ENCODE results near the gene ZNF214. TPM values are rescaled to one million over a fixed set of nuclear protein-coding genes. Genes with fewer than 3 reads are reported as not detected.

Gene ZNF214
- not detected in 2 replicates for total RNA-seq

DNA sequence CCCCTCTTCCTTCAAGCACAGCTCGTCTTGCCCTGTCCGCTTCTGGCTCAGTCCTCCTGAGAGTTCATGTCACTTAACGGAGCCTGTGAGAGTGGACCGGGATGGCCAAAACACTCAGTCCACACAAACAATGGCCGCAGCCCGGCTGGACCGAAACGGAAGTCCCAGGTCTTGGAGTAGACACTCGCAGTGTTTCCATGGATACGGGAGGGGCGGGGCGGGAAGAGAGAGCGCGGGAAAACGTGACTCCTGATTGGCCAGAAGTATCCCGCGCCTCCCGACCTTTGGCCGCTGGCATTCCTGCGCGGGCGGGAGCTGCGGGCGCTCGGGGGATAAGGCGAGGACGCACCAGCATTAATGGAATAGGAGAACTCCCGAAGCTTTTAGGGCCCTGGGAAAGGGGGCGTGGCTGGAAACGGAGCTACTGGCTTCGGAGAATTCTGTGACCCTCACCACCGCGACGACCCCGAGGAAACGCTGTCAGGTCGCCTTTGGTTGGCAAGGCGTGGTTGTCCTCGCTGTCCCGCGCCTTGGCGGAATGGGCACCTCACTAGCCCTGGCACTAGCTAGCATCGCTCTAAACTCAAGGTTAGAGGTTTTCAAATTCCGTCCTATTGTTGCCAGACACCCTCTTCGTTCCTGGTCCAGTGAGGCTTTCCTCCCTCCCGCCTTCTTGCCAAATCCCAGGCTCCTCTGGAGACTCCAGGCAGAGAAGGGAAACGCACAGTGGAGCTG is at the start of gene ZNF214, which contains the start of gene NLRP14:
ZNF214 (minus strand) TSS at position 164 of the 735 bp plus-strand sequence. CDS start 17,511 bp downstream, outside the sequence.
NLRP14 (plus strand) TSS at position 297 of the 735 bp plus-strand sequence. CDS start 18,108 bp downstream, outside the sequence.
- Mint-ChIP-seq H3K9me3 (no peaks in the 10 kb centered on the region), H3K27me3 (ENCODE audit: insufficient read depth) (peaks cover 25% of the 10 kb centered on the region), H3K4me1 (ENCODE audit: low read depth) (no peaks in the 10 kb centered on the region), H3K4me3 (peak within 1 kb of the TSS; percentile 31), H3K27ac (no peak within 1 kb of the TSS), H3K36me3 (ENCODE audit: low read depth) (no peaks in the 10 kb centered on the region)
- no peak for DNase-seq (ENCODE audit: low spot score)
- intact Hi-C loops (cut with micrococcal nuclease) = no loop called here

DNA sequence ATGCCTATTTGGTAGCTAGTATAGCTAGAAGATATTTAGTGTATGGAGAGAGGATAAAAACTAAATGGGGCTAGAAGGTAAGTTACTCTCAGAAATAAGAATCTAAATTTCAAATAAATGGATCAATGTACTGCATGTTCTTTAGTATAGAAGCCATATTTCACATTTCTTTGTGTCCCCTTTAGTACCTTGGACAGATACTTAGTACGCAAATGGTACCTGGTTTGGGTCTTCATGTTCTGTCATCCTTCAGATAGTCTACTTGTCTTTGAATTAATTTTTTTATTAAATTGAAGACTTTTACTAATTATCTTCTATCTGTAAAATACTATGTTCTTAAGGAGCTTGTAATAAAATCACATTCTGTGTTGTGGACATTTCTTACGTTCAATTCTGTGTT is 42.4 kb upstream of the ZNF214 start:
- Mint-ChIP-seq H3K4me3 (no peak overlapping the region), H3K27me3 (ENCODE audit: insufficient read depth) (peaks cover 2% of the 10 kb centered on the region), H3K9me3 (no peaks in the 10 kb centered on the region), H3K36me3 (ENCODE audit: low read depth) (no peaks in the 10 kb centered on the region), H3K4me1 (ENCODE audit: low read depth) (no peaks in the 10 kb centered on the region), H3K27ac (no peak overlapping the region)
- intact Hi-C loops (cut with micrococcal nuclease) = no loop called here
- no peak for DNase-seq (ENCODE audit: low spot score)

DNA sequence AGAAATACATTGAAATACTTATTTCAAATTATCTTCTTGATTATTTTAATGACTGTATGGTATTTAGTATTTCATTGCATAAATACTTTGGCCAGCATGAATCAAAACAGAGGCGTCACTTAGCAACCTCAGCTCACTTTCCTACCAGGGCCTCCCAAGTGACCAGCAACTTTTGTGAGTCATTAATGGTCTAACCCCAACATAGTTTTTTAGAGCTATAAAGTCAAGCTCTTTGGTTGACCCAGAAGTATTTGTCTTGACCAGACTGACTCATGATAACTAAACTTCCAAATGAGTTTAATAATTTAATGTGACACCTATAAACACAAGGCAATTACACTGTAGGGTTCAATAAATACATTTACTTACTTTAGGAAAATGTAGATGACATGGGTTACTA is 40.7 kb upstream of the ZNF214 start:
- no peaks in the 10 kb centered on the region for H3K9me3 Mint-ChIP-seq
- intact Hi-C loops (cut with micrococcal nuclease) = no loop called here

DNA sequence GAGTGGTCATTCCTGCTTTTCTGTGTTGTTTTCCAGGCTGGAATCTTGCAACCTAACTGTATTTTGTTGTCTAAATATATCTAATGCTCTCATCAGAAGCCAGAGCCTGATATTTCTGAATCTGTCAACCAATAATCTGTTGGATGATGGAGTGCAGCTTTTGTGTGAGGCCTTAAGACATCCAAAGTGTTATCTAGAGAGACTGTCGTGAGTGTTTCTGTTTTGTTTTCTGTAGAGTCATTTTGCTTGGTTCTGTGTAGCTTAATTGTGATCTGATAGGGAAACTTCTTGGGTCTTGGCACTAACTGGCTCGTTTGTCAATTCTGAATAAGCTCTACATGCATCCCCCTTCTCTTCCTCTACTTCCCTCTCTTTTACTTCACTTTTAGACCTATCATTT is 37.5 kb upstream of the ZNF214 start:
- Mint-ChIP-seq H3K36me3 (ENCODE audit: low read depth) (no peaks in the 10 kb centered on the region), H3K9me3 (no peaks in the 10 kb centered on the region), H3K27ac (no peak overlapping the region), H3K4me3 (no peak overlapping the region), H3K27me3 (ENCODE audit: insufficient read depth) (no peaks in the 10 kb centered on the region), H3K4me1 (ENCODE audit: low read depth) (no peaks in the 10 kb centered on the region)
- intact Hi-C loops (cut with micrococcal nuclease) = no loop called here
- DNase-seq (ENCODE audit: low spot score) = no peak

More for the DNA sequence above, 40.7 kb upstream of the ZNF214 start:
- Mint-ChIP-seq H3K27me3 (ENCODE audit: insufficient read depth) (no peaks in the 10 kb centered on the region), H3K27ac (no peak overlapping the region), H3K4me3 (no peak overlapping the region), H3K36me3 (ENCODE audit: low read depth) (no peaks in the 10 kb centered on the region), H3K4me1 (ENCODE audit: low read depth) (no peaks in the 10 kb centered on the region)
- no peak for DNase-seq (ENCODE audit: low spot score)

DNA sequence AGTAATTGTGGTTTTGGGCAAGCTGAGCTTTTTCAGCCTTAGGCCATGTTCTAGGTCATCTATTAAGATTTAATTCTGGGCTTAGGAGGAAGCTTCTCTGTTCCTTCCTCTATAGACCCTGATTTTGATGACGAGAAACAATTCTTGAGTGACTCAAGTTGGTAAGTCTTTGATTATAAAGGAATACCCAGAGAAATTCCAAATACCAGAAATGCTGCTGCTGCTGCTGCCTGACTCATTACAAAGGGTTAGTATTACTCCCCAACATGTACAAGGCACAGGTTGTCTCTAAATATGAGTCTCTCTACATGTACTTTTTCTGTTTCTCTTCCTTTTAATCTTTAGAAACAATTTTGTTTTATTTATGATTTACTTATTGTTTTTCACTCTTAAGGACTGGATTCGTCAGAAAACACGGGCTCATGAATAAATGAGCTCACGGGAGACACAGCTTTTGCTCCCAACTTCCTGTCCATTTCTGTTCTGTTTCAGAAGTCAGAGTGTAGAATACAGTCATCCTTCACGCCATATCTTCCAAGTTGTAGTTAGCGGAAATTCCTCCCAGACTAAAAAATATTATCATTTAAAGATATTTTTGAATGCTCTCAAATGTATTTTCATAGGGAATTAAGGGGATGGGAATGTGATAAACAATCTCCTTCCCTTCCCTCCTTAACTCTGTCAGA is 36.8 kb upstream of the ZNF214 start:
- H3K27ac Mint-ChIP-seq = no peak overlapping the region
- no peaks in the 10 kb centered on the region for H3K9me3 Mint-ChIP-seq
- no peak for DNase-seq (ENCODE audit: low spot score)
- no peaks in the 10 kb centered on the region for H3K36me3 Mint-ChIP-seq (ENCODE audit: low read depth)
- intact Hi-C loops (cut with micrococcal nuclease) = no loop called here
- H3K4me3 Mint-ChIP-seq = no peak overlapping the region
- H3K27me3 Mint-ChIP-seq (ENCODE audit: insufficient read depth) = no peaks in the 10 kb centered on the region
- H3K4me1 Mint-ChIP-seq (ENCODE audit: low read depth) = no peaks in the 10 kb centered on the region

DNA sequence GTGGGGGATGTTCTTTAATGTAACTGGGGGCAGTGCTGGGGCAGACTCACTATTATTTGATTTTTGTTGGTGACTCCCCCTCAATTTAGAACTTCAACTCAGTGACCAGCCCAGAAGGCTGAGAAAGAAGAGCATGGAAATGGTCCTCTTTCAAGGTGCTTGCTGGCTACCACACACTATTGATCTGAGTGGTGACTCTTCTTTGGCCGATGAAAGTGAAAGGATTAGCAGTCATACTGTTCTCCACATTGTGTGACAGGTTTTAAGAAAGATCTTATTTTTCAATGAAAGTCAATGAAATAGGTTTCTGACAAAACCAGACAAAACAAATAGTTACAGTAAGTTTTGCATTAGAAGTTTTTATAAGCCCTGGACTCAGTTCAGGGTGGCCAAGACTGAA is 30.0 kb upstream of the ZNF214 start:
- no peaks in the 10 kb centered on the region for H3K36me3 Mint-ChIP-seq (ENCODE audit: low read depth)
- no peaks in the 10 kb centered on the region for H3K27me3 Mint-ChIP-seq (ENCODE audit: insufficient read depth)
- intact Hi-C loops (cut with micrococcal nuclease) = no loop called here
- no peak overlapping the region for H3K27ac Mint-ChIP-seq
- no peaks in the 10 kb centered on the region for H3K9me3 Mint-ChIP-seq
- no peaks in the 10 kb centered on the region for H3K4me1 Mint-ChIP-seq (ENCODE audit: low read depth)
- no peak for DNase-seq (ENCODE audit: low spot score)
- no peak overlapping the region for H3K4me3 Mint-ChIP-seq

DNA sequence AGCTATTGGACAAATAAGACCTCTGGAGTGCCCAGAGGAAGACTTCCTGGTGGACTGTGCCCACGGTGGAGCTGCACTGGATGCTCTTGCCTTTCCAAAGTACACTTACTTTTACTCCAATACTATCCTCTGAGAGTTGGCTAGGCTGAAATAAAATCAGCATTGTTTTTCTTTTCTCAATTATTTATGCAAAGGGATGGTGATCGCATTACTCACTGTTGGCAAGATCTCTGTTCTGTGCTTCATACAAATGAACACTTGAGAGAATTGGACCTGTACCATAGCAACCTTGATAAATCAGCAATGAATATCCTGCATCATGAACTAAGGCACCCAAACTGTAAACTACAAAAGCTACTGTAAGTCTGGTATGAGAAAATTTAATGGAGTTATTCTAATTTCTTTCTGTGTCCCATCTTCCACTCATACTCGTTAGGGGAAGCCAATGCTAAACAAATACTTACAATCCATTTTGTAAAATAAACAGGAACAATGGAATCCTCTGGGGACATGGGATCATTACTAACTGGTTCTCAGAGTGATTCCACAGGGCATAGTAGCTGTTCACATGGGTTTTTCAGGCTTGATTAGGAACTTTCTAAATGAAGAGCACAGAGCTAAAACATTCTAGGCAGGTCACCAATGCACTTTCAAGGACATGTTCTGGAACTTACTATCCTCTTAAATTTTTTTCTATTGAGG is 26.5 kb upstream of the ZNF214 start:
- intact Hi-C loops (cut with micrococcal nuclease) = no loop called here
- H3K4me1 Mint-ChIP-seq (ENCODE audit: low read depth) = no peaks in the 10 kb centered on the region
- no peaks in the 10 kb centered on the region for H3K9me3 Mint-ChIP-seq
- no peak for DNase-seq (ENCODE audit: low spot score)
- no peaks in the 10 kb centered on the region for H3K27me3 Mint-ChIP-seq (ENCODE audit: insufficient read depth)
- H3K36me3 Mint-ChIP-seq (ENCODE audit: low read depth) = no peaks in the 10 kb centered on the region
- no peak overlapping the region for H3K4me3 Mint-ChIP-seq
- H3K27ac Mint-ChIP-seq = no peak overlapping the region

DNA sequence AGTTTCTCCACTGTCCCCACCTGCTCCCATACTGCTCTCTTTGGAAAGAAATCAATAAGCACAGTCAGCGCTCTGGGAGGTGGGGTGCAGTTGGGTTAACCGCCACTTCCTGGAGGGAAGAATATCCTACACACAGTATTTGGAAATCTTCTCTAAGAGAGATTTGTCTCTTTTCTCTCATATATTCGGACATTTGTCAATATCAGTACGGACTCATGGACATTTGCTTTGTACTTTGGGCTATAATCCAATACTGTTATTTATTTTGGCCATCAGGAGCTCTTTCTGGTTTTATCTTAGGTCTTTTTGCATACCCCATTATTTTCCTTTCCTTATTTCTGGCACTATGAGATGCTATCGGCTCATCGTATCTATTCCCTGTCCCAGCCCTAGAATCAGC is 13.9 kb upstream of the ZNF214 start:
- Mint-ChIP-seq H3K27ac (no peak overlapping the region), H3K27me3 (ENCODE audit: insufficient read depth) (no peaks in the 10 kb centered on the region), H3K36me3 (ENCODE audit: low read depth) (no peaks in the 10 kb centered on the region), H3K4me3 (no peak overlapping the region), H3K9me3 (no peaks in the 10 kb centered on the region), H3K4me1 (ENCODE audit: low read depth) (no peaks in the 10 kb centered on the region)
- intact Hi-C loops (cut with micrococcal nuclease) = no loop called here
- DNase-seq (ENCODE audit: low spot score) = no peak

DNA sequence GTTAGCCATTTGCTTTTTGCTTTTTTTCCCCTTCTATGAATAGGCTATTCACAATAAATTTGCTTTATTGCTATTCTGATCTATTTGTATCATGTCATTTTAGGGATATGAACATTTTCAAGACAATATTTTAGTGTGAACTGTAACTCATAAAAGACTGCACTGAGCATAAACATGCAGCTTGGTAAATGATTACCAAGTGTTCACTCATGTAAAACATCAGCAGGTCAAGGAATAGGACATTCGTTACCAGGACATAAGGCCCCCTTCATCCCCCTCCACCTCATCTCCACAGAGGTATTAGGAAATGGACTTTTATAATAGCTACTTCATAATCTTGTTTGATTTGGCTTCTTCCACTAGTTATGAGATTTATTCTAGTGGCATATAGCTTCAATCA is 12.5 kb upstream of the ZNF214 start:
- Mint-ChIP-seq H3K4me1 (ENCODE audit: low read depth) (no peaks in the 10 kb centered on the region), H3K27me3 (ENCODE audit: insufficient read depth) (peaks cover 1% of the 10 kb centered on the region), H3K27ac (no peak overlapping the region), H3K9me3 (no peaks in the 10 kb centered on the region), H3K4me3 (no peak overlapping the region), H3K36me3 (ENCODE audit: low read depth) (no peaks in the 10 kb centered on the region)
- intact Hi-C loops (cut with micrococcal nuclease) = no loop called here
- no peak for DNase-seq (ENCODE audit: low spot score)

DNA sequence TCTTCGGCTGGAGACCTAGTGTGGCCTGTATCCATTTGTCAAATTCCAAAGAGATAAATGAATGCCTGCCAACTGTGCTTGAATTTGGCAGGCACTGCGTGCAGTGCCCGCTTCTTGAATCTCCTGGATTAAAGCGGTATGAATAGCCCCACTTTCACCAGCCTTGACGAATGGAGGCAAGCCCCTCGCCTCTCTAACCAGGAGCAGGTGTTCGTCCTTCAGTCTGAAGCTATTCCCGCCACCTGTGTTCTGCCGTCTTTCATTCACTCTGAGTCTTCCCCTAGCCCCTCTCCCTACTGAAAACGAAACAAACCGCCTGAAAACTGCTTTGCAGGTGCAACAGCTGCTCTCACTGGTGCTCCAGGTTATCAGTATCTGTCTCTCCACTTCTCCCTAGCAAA is 11.3 kb upstream of the ZNF214 start:
- no peak for DNase-seq (ENCODE audit: low spot score)
- Mint-ChIP-seq H3K4me1 (ENCODE audit: low read depth) (no peaks in the 10 kb centered on the region), H3K27ac (no peak overlapping the region), H3K9me3 (no peaks in the 10 kb centered on the region), H3K27me3 (ENCODE audit: insufficient read depth) (peaks cover 1% of the 10 kb centered on the region), H3K4me3 (no peak overlapping the region), H3K36me3 (ENCODE audit: low read depth) (no peaks in the 10 kb centered on the region)
- intact Hi-C loops (cut with micrococcal nuclease) = no loop called here

DNA sequence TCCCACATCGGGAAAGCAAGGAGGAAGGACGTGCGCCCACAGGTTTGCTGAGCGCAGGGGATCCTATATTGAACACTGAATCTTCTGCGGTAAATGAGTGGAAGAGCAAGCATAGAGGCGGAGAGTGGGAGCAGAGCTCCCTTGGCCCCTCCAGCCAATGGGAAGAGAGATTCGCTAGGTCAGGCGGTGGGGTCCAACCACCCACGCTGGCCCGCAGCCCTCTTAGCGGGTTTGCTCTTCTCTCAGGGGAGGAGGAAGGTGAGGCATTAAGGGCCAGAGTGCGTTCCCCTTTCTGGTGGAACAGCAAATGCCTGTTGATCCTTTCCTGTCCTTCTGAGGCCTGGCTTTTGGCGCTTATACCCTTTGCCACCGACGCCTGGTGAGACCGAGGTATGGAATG is 10.7 kb upstream of the ZNF214 start:
- H3K36me3 Mint-ChIP-seq (ENCODE audit: low read depth) = no peaks in the 10 kb centered on the region
- no peaks in the 10 kb centered on the region for H3K4me1 Mint-ChIP-seq (ENCODE audit: low read depth)
- H3K27ac Mint-ChIP-seq = no peak overlapping the region
- no peak overlapping the region for H3K4me3 Mint-ChIP-seq
- H3K9me3 Mint-ChIP-seq = no peaks in the 10 kb centered on the region
- no peak for DNase-seq (ENCODE audit: low spot score)
- intact Hi-C loops (cut with micrococcal nuclease) = no loop called here
- H3K27me3 Mint-ChIP-seq (ENCODE audit: insufficient read depth) = peaks cover 3% of the 10 kb centered on the region

DNA sequence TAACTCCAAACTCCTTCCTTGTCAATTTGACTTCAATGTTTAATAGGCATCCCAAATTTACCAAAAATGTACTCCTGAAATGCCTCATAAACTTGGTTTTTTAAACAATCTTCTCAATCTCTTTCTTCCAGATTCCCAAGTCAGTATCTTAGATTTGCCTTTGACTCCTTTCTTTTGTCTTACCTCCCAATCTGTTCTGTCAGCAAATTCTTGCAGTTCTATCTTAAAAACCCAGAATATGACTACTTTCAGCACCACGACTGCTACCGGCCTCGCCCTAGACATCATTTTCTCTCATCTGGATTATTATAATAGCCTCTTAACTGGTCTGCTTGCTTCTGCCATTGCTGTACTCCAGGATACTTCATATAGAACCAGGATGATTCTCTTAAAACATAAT is 8.0 kb upstream of the ZNF214 start:
- no peaks in the 10 kb centered on the region for H3K36me3 Mint-ChIP-seq (ENCODE audit: low read depth)
- H3K4me1 Mint-ChIP-seq (ENCODE audit: low read depth) = no peaks in the 10 kb centered on the region
- H3K4me3 Mint-ChIP-seq = no peak overlapping the region
- no peaks in the 10 kb centered on the region for H3K9me3 Mint-ChIP-seq
- intact Hi-C loops (cut with micrococcal nuclease) = no loop called here
- H3K27me3 Mint-ChIP-seq (ENCODE audit: insufficient read depth) = peaks cover 5% of the 10 kb centered on the region
- no peak overlapping the region for H3K27ac Mint-ChIP-seq
- no peak for DNase-seq (ENCODE audit: low spot score)

DNA sequence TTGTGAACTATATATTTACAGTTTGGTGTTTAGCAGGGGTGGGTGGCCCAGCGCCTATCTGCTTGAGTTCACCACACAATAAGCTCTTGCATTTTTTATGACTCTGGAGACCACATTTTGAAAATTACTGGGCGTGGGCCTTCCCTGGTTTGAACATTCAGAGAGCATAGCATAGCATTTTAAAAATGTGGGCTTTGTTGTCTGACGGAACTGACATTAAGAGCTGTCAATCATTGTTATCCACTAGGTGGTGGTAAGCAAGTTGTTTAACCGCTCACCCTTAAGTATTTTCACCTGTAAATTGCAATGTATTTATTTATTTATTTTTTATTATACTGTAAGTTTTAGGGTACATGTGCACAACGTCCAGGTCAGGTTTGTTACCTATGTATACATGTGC is 1.2 kb upstream of the ZNF214 start:
- Mint-ChIP-seq H3K4me3 (no peak overlapping the region), H3K4me1 (ENCODE audit: low read depth) (no peaks in the 10 kb centered on the region), H3K36me3 (ENCODE audit: low read depth) (no peaks in the 10 kb centered on the region), H3K27me3 (ENCODE audit: insufficient read depth) (peaks cover 27% of the 10 kb centered on the region), H3K9me3 (no peaks in the 10 kb centered on the region), H3K27ac (no peak overlapping the region)
- no peak for DNase-seq (ENCODE audit: low spot score)
- intact Hi-C loops (cut with micrococcal nuclease) = no loop called here
